ENCODE results near the gene C1orf74. TPM values are rescaled to one million over a fixed set of nuclear protein-coding genes. Genes with fewer than 3 reads are reported as not detected.

The C1orf74 gene
- total RNA-seq, 3 donors from 2014 or later: 0.64 to 3.1 (median 2.0) TPM

GRCh38 chr1:209738270-209738669, 46.1 kb downstream of the C1orf74 start:
- no peak for DNase-seq (ENCODE audit: low spot score in 2 of 2)
- H3K27ac ChIP-seq: no peak overlapping the region
- no peaks in the 10 kb centered on the region for H3K36me3 ChIP-seq
- H3K9me3 ChIP-seq: no peaks in the 10 kb centered on the region
- TF ChIP-seq CTCF (IDR thresholded peaks at IDR 0.05) (no peak), POLR2AphosphoS5 (IDR thresholded peaks at IDR 0.05) (no peak), POLR2A (IDR thresholded peaks at IDR 0.05) (no peak)
- no peak overlapping the region for H3K4me3 ChIP-seq
- intact Hi-C loops (cut with DNase I; ENCODE audit: low total_unique reads): no loop called here
- H3K4me1 ChIP-seq: no peaks in the 10 kb centered on the region
- no peaks in the 10 kb centered on the region for H3K27me3 ChIP-seq

GRCh38 chr1:209737118-209737505, 47.2 kb downstream of the C1orf74 start:
- no peak for TF ChIP-seq POLR2AphosphoS5 (IDR thresholded peaks at IDR 0.05)
- no peak for TF ChIP-seq POLR2A (IDR thresholded peaks at IDR 0.05)
- no peak for TF ChIP-seq CTCF (IDR thresholded peaks at IDR 0.05)
- Histone ChIP-seq H3K4me3 (no peak overlapping the region), H3K27me3 (no peaks in the 10 kb centered on the region), H3K27ac (no peak overlapping the region), H3K4me1 (no peaks in the 10 kb centered on the region), H3K36me3 (no peaks in the 10 kb centered on the region), H3K9me3 (no peaks in the 10 kb centered on the region)
- no peak for DNase-seq (ENCODE audit: low spot score in 2 of 2)
- intact Hi-C loops (cut with DNase I; ENCODE audit: low total_unique reads): no loop called here

- Histone ChIP-seq H3K27me3 (no peaks in the 10 kb centered on the region), H3K9me3 (no peaks in the 10 kb centered on the region), H3K4me1 (no peaks in the 10 kb centered on the region), H3K27ac (no peak overlapping the region), H3K36me3 (no peaks in the 10 kb centered on the region), H3K4me3 (no peak overlapping the region)
- TF ChIP-seq POLR2A (IDR thresholded peaks at IDR 0.05): no peak
- TF ChIP-seq POLR2AphosphoS5 (IDR thresholded peaks at IDR 0.05): no peak
- no peak for TF ChIP-seq CTCF (IDR thresholded peaks at IDR 0.05)
- DNase-seq (ENCODE audit: low spot score in 2 of 2): no peak
- intact Hi-C loops (cut with DNase I; ENCODE audit: low total_unique reads): no loop called here
Observed at GRCh38 chr1:209736490-209737117, 47.8 kb downstream of the C1orf74 start.

GRCh38 chr1:209733409-209734192, 50.8 kb downstream of the C1orf74 start:
- no peak overlapping the region for H3K4me3 ChIP-seq
- DNase-seq (ENCODE audit: low spot score in 2 of 2): no peak
- TF ChIP-seq POLR2AphosphoS5 (IDR thresholded peaks at IDR 0.05): peak in 1 of 3 donors; percentile 72
- TF ChIP-seq POLR2A (IDR thresholded peaks at IDR 0.05): no peak
- no peak for TF ChIP-seq CTCF (IDR thresholded peaks at IDR 0.05)
- H3K27me3 ChIP-seq: no peaks in the 10 kb centered on the region
- intact Hi-C loops (cut with DNase I; ENCODE audit: low total_unique reads): no loop called here
- H3K27ac ChIP-seq: peak overlapping the region in 1 of 2 donors; percentile 2
- H3K4me1 ChIP-seq: no peaks in the 10 kb centered on the region
- no peaks in the 10 kb centered on the region for H3K9me3 ChIP-seq
- H3K36me3 ChIP-seq: no peaks in the 10 kb centered on the region

- Histone ChIP-seq H3K36me3 (no peaks in the 10 kb centered on the region), H3K4me1 (no peaks in the 10 kb centered on the region), H3K4me3 (no peak overlapping the region), H3K9me3 (no peaks in the 10 kb centered on the region), H3K27ac (no peak overlapping the region), H3K27me3 (no peaks in the 10 kb centered on the region)
- no peak for DNase-seq (ENCODE audit: low spot score in 2 of 2)
- TF ChIP-seq CTCF (IDR thresholded peaks at IDR 0.05) (no peak), POLR2A (IDR thresholded peaks at IDR 0.05) (no peak), POLR2AphosphoS5 (IDR thresholded peaks at IDR 0.05) (no peak)
- intact Hi-C loops (cut with DNase I; ENCODE audit: low total_unique reads): no loop called here
Observed at GRCh38 chr1:209732725-209733124, 51.6 kb downstream of the C1orf74 start.

Data from breast epithelium (tissue), 4 donors.